Activated T-cell treated with anti-CD3 and anti-CD28 coated beads, Interleukin-2, amount 50 U/mL, for 48 hours (primary cell): Measurements from ENCODE around the gene CDC25C.
A peak's percentile ranks its signal among the peaks of the same experiment; 100 is the strongest.

ENCODE experiments used
- DNase-seq, 2 experiments: peaks; one replicate each; pipeline ENCODE4 v3.0.0-alpha.2; 2020

CDC25C gene

GRCh38 chr5:138331449-138332368 is at the start of gene CDC25C:
CDC25C (minus strand) TSS chr5:138331804; CDS start chr5:138331180, 624 bp downstream.
- peak; percentile 97 for DNase-seq

DNA sequence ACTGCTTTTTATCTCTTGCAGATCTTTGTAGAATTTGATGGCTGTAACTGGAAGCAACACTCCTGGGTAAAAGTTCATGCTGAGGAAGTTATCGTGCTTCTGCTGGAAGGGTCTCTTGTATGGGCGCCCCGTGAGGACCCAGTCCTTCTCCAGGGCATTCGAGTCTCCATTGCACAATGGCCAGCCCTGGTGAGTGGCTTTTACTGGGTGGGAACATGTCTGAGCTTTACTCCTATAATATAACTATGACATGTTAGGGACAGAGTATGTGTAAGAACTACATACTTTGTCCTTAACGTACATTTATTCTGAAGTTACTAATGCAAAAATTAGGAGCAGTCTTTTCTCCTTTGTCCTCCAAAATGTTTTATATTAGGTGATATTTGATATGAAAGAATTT is 41.0 kb upstream of the CDC25C start:
- no peak for DNase-seq

DNA sequence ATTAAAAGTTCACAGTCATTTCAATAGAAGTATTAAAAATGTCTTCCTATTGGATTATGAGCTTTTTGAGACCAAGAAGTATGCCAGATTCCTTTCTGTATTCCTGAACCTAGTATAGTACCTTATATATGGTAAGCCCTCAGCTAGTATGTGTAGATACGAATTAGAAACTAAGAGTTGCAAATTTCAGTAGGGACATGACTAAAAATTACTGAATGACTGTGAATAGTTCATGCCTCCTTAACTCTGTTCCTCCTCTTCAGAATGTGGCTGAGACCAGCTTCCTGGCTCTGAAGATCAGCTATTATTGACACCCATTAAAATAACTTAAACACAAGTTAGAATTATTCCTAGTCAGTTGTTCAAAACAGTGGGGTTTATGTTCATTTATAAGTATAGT is 40.6 kb upstream of the CDC25C start:
- no peak for DNase-seq

DNA sequence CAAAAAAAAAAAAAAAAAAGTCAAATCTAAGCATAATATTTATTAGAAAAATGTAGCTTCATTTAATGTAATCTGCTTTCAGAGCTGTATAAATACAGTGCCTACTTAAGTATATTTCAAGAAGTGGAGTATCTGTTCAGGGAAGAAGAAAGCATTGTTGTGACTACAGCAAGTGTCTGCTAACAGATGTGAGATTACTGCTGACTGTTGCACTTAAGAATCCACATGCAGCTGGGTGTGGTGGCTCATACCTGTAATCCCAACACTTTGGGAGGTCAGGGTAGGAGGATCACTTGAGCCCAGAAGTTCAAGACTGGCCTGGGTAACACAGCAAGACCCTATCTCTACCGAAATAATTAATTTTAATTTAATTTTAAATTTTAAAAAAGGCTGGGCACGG is 39.9 kb upstream of the CDC25C start:
- no peak for DNase-seq

GRCh38 chr5:138370537-138370936 is 38.9 kb upstream of the CDC25C start:
- no peak for DNase-seq

GRCh38 chr5:138369706-138370105 is 38.1 kb upstream of the CDC25C start:
- no peak for DNase-seq

GRCh38 chr5:138369261-138369660 is 37.7 kb upstream of the CDC25C start:
- DNase-seq, result no peak

- DNase-seq, result no peak
Measured at GRCh38 chr5:138366632-138367382, 35.2 kb upstream of the CDC25C start.

GRCh38 chr5:138364576-138364975 is 33.0 kb upstream of the CDC25C start:
- no peak for DNase-seq

DNA sequence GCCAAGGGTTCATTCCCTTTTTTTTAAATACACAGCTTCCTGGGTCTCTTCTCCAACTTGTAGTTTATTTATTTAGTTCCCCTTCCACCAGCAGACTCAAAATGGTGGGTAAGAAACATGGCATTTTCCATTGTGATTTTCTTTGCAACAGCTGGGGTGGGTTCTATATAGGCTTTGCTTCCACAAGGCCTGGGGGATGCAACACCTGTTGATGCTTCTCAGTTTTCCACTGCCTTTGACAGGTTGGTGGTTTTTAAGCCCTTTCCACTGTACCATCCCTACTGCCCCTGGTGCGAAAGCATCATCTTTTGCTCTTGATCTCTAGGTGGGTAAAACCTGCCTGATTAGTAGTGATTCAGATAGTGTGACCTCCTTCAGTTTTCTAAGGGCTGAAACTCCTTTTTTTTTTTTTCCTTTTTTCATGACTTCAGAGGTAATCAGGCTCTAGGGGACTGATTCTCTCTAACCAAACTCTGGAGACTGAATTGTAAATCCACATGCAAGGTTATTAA is 29.4 kb upstream of the CDC25C start:
- peak in 1 of 2 experiments; percentile 9 for DNase-seq

DNA sequence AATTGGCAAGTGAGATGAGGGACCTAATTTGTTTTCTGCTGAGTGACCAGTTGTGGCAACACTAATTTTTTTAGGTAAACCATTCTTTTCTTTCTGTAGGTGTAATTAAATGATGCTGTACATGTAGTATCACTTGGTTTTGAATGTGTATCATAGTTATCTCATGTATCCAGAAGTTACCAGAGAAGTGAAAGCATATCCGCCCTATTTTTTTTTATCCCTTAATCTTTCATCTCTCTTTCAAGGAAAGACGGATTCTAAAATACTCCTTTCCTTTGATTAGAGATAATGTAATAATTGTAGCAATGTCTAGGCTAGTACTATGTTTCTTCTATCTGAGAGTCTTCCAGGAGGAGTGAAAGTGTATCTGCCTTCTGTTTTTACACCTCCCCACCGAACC is 28.0 kb upstream of the CDC25C start:
- DNase-seq, result no peak

- DNase-seq, result peak; percentile 66 to 71
Measured at GRCh38 chr5:138354926-138355378, 23.3 kb upstream of the CDC25C start.

GRCh38 chr5:138354387-138354786 is 22.8 kb upstream of the CDC25C start:
- DNase-seq, result peak in 1 of 2 experiments; percentile 10

DNA sequence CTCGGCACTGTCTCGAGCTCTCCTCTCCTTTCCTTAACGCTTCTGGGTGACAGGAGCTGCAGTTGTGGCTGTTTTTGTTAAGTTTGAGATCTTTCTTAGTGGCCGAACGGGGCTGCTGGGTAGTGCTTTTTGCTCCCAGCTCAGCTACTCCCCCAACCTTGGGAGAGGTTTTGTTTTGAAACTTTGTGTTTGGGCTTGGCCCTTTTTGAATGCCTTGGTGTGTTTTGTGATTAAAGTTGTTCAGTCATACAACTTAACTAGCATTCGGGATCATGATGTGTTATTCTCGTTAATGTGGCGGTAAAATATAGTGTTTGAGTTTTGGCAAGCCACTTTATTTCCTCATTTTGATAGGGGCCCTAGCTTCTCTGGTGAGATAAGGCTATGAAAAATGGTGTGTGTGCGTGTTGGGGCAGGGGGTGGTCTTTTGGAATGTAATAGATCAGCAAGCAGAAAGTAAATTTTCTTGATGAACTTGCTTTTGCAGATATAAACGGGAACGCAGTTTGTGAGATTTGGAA is 22.0 kb upstream of the CDC25C start:
- no peak for DNase-seq

DNA sequence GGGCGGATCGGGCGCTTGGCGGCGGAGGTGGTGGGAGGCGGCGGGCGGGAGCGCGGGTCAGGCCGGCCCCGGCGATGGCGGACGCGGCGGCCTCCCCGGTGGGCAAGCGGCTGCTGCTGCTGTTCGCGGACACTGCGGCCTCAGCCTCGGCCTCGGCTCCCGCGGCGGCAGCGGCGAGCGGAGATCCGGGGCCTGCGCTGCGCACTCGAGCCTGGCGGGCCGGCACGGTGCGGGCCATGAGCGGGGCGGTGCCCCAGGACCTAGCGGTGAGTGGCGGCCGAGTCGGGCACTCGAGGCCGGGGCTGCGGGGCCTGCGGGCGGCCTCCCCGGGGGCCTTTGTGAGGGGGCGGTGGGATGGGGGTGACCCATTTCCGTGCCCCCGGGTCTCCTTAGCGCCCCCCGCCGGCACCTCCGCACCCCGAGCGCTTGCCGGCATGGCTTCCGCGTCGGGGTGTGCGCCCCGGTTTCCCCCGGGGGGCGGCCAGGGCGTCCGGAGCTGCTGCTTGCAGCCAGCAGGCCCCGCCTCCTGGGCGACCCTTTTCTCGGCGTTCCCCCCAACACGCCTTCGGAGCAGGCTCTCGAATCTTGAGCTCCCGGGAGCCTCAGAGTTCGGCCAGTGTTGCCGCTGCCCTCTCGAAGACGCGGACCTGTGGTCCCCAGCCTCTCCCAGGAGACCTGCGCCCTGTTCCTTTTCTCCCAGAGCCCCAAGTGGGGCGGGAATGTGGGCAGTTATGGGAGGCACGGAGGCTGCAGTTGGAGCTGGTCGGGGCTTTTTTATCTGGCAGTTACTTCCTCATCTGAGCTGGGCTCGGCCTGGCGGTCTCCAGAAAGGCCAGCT is 21.3 kb upstream of the CDC25C start:
- peak; percentile 78 to 82 for DNase-seq

- DNase-seq, result peak; percentile 99
Measured at GRCh38 chr5:138352071-138352721, 20.6 kb upstream of the CDC25C start, which contains the start of gene KDM3B. KDM3B (plus strand) TSS chr5:138352685; CDS start chr5:138352796, 111 bp downstream.

- DNase-seq, result no peak
Measured at GRCh38 chr5:138351517-138351916, 19.9 kb upstream of the CDC25C start.

DNA sequence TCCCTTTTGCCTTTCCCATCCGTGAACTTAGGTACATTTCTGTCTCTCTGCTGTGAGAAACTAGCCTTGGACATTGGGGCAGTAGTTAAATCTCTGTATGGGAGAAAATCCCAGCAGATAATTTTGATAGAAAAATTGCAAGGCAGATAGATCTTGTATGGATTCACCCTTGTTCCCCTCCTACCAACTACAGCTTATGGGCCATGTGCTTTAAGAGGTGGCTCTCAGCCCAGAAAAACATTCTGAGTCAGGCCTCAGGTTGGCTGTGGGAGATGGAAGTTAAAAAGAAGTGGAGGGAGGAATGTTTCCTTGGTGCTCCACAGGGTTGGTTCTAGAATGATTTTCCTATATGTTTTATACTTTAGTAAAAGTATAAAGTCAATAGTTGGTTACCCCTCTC is 19.5 kb upstream of the CDC25C start:
- DNase-seq, result peak in 1 of 2 experiments; percentile 4

GRCh38 chr5:138350563-138350890 is 18.9 kb upstream of the CDC25C start:
- DNase-seq, result peak in 1 of 2 experiments; percentile 15

DNA sequence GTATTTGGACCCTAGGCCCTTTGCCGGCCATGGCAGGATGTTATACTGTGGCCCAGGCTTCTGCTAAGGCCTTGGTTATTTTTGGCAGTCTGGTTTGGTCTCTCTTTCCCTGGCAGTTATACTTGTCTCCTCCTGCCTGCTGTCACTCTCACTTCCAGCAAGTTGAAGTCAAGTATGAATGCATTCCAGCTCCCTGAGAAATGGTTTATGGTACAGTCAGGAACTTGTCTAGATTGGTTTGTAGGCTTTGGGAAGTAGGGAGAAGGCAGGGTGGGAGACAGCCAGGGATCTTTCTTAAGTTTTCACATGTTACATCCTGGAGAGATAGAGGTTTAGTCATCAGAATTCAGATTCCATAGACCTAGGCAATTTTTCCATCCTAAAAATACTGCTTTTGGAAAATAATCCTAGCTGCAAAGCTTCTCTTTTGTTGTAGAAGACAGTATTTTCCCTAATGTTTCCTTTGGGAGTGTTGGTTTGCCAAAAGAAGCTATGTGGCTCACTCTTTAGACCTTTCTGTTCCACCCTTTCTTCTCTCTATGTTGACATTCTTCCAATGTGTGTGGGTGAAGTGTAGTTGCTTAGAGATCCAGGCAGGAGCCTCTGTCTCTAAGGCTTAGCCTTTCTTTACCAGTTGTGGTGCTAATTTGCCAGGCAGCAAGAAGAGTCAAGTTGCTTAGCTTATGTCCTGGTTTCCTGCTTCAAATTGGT is 18.4 kb upstream of the CDC25C start:
- peak in 1 of 2 experiments; percentile 17 for DNase-seq

GRCh38 chr5:138346889-138347288 is 15.3 kb upstream of the CDC25C start:
- peak in 1 of 2 experiments; percentile 7 for DNase-seq
